Measurements from ENCODE around the gene GRK5. TPM values are rescaled to one million over a fixed set of nuclear protein-coding genes. Genes with fewer than 3 reads are reported as not detected.

The GRK5 gene
- total RNA-seq, 1 donor from 2014 or later = 26.2 TPM

GRCh38 chr10:119404719-119405519 is 197.5 kb downstream of the GRK5 start:
- peak; percentile 23 for DNase-seq (ENCODE audit: low spot score)

DNA sequence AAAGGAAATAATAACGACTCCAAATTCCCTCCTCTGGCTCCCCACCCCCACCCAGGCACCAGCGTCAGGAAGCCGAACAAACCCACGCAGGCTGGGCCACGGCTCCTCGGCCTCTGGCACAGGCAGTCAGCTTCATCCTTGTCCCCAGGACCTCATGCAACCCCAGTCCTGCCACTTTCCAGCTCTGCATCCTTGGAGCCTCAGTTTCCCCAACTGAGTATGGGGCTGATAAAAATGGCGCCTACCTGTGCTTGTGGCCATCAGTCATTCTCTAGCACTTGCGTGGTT is 198.1 kb downstream of the GRK5 start:
- no peak for DNase-seq (ENCODE audit: low spot score)

- no peak for DNase-seq (ENCODE audit: low spot score)
Measured at GRCh38 chr10:119406137-119406536, 198.8 kb downstream of the GRK5 start.

DNA sequence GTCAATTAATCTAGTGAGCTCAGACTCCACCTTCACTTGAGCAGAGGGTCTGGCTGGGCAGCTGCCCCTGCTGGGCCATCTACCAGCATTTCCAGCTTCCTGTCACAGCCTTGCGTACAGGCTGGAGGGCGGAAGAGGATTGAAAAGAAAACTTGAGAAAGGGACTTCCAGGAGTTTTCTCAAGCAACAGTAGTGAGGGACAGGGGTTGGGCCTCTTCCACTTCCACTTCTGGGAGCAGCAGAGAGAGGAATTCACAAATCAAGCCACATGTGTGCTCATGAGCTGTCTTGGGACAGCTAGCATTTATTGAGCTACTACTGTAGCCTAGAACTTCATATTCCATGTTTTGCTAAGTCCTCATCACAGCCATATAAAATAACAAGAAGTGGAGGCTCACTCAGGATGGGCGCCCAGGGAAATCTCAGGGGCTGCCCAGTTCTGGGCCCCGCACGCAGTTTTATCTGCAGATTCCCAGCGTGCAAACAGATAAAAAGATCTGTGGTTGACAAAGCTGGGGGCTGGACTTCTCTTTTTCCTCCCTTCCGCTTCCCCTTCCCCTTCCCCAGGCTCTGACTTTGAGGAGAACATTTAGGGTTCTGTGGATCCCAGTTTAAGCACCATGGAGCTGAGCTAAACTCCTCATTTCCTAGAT is 199.4 kb downstream of the GRK5 start:
- peak; percentile 29 for DNase-seq (ENCODE audit: low spot score)

DNA sequence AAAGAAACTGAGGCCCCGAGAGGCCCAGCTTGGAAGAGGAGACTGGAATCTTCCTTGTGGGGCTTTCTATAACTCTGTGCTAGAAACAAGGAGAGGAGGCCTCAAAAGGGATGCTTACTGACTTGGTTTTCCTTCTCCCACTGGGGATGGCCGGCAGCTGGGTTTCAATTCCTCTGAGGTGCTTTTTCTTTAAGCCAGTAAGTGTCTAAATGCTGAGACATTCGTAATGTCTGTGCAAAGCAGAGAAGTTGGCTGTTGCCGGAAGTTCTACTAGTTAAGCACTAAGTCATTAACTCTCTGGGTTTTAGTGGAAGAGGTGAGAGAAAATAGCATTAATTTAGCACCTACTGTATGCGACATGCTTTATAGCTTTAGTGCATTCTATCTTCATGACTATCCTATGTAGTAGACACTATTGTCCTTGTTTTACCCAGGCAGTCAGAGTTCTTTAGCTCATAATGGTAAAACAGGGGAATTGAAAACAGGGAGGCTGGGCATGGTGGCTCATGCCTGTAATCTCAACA is 199.9 kb downstream of the GRK5 start:
- DNase-seq (ENCODE audit: low spot score) = peak; percentile 35

GRCh38 chr10:119408072-119408471 is 200.7 kb downstream of the GRK5 start:
- DNase-seq (ENCODE audit: low spot score) = no peak

GRCh38 chr10:119408969-119409371 is 201.6 kb downstream of the GRK5 start:
- no peak for DNase-seq (ENCODE audit: low spot score)

GRCh38 chr10:119409385-119409784 is 202.0 kb downstream of the GRK5 start:
- DNase-seq (ENCODE audit: low spot score) = no peak

DNA sequence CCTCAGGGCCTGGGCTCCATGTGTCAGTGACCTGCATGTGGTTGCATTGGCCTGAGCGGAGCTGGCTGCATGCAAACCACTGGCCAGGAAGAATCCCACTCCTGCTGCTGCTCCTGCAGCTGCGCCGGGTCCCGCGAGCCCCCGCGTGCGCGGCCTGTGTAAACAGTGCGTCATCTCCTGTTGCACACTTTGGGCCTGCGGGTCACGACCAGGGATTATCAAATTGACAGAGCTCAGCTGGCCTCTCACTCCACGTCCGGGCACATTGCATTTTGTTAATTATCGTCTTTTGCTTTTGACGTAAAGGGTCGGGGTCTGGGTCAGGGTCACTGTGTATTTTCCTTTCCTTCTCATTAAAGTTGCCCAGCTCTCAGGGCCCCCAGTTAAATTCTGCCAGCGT is 202.5 kb downstream of the GRK5 start:
- no peak for DNase-seq (ENCODE audit: low spot score)

GRCh38 chr10:119410361-119411116 is 203.2 kb downstream of the GRK5 start:
- no peak for DNase-seq (ENCODE audit: low spot score)

GRCh38 chr10:119412244-119413092 is 205.1 kb downstream of the GRK5 start:
- DNase-seq (ENCODE audit: low spot score) = peak; percentile 68

DNA sequence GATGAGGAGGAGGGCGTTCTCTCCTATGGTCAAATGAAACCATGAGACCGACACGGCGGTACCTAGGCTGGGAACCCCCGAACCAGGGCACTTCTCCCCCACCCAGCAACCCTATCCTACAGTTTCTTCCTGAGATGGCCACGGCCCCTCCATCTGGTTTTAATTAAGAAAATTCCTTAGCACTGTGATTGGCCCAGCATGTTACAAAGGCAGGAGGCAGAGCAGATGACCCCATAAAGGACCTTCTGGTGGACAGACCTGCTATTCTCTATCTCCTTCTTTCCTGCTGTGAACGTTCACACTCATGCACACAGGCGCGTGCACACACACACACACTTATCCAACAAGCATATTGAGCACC is 205.7 kb downstream of the GRK5 start:
- peak; percentile 29 for DNase-seq (ENCODE audit: low spot score)

DNA sequence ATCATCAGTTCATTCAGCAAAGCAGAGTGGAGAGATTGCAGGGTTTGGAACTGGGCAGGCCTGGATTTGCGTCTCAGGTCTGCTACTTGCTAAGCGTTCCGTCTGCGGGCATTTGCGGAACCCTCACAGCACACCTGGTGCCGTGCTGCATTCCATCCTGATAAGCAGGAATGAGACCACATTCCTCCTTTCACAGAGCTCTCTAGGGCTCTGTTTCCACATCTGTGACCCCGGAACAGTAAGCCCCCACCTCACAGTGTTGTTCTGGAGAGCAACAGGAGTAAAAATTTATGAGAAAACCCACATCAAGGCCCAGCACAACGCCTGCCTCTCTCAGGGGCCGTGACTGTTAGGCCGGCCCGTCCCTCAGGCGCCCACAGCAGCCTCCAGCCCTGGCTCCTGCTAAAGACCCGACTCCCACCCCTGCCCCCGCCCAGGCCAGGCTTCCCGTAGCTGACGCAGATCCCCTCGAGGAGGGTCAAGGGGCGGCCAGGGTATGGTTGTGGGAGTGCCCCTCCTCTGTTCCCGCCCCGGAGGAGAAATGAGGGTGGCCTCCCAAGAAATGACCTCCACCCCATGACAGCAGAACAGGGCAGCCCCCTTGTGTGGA is 206.2 kb downstream of the GRK5 start:
- DNase-seq (ENCODE audit: low spot score) = peak; percentile 43

GRCh38 chr10:119414081-119414611 is 206.8 kb downstream of the GRK5 start:
- peak; percentile 82 for DNase-seq (ENCODE audit: low spot score)

- no peak for DNase-seq (ENCODE audit: low spot score)
Measured at GRCh38 chr10:119415121-119415520, 207.8 kb downstream of the GRK5 start.

DNA sequence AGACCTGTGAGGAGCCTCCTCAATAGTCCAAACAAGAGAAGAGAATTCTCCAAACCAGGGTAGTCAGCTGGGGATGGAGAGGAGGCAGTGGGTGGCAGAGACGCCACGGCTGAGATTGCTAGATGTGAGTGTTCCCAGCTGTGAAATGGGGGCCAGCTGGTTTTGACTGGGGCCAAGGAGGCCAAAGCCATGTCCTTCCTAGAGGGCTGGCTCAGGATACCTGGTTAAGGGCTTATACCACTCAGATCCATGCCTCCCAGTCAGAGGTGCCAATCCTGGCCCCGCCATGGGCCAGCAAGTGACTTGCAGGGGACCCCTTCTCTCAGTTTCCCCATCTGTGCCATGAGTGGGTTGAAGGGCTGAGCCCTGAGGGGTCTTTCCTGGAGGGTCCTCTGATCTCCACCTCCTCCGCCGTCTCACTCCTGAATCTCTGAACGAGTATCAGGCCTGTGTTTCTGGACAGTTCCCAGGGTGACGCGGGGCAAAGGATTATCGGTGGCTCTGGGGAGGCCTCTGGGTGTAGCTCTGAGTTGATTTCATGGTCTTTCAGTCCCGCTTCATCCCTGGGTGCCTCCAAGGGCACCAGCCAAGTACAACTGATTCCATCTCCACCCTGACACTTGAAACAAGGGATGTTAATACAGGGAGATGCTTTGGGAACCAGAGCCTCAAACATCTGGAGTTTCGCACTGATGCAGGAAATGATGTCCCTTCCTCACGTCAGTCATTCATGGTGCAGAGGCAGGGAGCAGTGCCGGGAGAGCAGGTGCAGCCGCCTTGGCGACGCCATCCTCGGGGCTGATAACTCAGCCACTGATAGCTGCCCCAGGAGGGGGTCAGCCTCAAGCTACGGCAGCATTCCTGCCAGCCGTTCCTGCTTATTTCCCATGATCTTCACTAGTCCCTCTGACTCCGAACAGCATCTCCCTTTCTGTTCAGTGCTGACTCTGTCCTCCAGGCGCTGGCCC is 208.4 kb downstream of the GRK5 start:
- peak; percentile 27 for DNase-seq (ENCODE audit: low spot score)

DNA sequence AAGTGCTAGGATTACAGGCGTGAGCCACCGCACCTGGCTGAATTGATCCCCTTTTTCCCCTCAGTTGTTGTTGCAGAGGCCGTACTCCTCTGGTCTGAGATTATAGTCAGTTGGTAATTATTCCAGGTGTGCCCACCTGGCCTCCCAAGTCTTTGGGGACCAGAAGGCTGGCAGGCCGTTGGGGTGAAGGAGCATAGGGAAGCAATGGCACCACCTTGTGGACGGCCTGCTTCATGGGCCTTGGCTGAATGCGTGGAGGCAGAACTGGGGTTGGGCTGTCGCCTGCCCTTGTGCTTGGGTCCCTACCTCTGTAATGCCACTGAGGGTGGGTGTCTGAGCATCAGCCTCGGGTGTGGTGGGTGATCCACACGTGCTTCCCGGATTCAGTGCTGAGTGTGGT is 209.5 kb downstream of the GRK5 start:
- peak; percentile 53 for DNase-seq (ENCODE audit: low spot score)

DNA sequence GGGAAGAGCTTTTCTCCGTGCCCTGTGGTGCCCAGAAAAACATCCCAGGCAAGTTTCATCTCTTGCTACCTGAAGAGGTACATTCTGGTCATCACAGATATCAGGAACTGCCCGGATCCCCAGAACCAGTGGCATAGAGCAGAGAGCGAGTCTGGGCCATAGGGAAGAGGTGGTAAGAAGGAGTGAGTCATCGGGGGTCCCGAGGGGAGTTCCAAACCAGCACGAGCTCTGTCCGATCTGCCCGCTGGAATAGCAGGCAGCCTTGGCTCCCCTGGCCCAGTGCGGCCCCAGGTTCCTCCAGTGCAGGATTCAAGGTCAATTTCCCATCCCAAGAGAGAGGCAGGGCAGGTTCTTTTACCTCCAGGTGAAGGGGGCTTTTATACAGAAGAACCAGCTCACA is 210.5 kb downstream of the GRK5 start:
- DNase-seq (ENCODE audit: low spot score) = no peak

GRCh38 chr10:119418362-119418761 is 211.0 kb downstream of the GRK5 start:
- no peak for DNase-seq (ENCODE audit: low spot score)

DNA sequence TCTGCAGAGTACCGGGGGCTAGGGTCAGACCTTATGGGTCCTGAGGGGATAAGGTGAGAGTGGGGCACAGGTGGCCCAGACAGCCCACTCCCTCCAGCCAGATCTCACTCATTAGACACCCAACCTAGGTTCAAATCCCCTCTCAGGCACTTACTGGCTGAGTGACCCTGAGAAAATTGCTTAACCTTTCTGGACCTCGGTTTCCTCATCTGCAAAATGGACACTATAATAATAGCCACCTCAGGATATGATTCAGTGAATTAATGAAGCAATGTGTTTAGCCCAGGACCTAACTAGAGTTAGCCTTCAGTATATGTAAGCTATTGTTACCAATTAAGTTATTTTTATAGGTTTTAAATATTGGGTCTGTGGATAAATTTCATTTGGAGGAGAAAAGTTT is 212.6 kb downstream of the GRK5 start:
- DNase-seq (ENCODE audit: low spot score) = no peak
